Neural cell (in vitro differentiated cells): Measurements from ENCODE around the gene PLCB1.

Experiments
- CTCF ChIP-seq: fragments of 450-650 bp; IDR thresholded peaks from 2 replicates; pipeline ENCODE4 v1.5.1; 2014; ENCODE audit warnings: antibody characterized with exemption, mild to moderate bottlenecking, moderate library complexity; ENCODE audit not compliant: poor library complexity, severe bottlenecking
- EP300 ChIP-seq: fragments of 450-650 bp; conservative IDR thresholded peaks from 2 replicates; pipeline ENCODE4 v1.6.1; 2014; ENCODE audit warnings: antibody characterized with exemption, mild to moderate bottlenecking, moderate library complexity; ENCODE audit not compliant: poor library complexity, severe bottlenecking
- EZH2 ChIP-seq: fragments of 200-600, 300-800 bp; shearing (Covaris generic), sonication (generic); IDR thresholded peaks from 2 replicates; pipeline ENCODE4 v1.6.1; 2014; ENCODE audit warnings: antibody characterized with exemption, low read length, borderline replicate concordance, mild to moderate bottlenecking; ENCODE audit not compliant: insufficient read depth, poor library complexity, severe bottlenecking
- MXI1 ChIP-seq: fragments of 450-650 bp; conservative IDR thresholded peaks from 2 replicates; pipeline ENCODE4 v1.6.1; 2014; ENCODE audit warnings: antibody characterized with exemption, mild to moderate bottlenecking; ENCODE audit not compliant: poor library complexity, severe bottlenecking
- POLR2AphosphoS5 ChIP-seq: IDR thresholded peaks from 2 replicates; pipeline ENCODE4 v1.6.1; 2012
- RAD21 ChIP-seq: fragments of 450-650 bp; conservative IDR thresholded peaks from 2 replicates; pipeline ENCODE4 v1.6.1; 2014; ENCODE audit warnings: antibody characterized with exemption, mild to moderate bottlenecking, moderate library complexity
- SMC3 ChIP-seq: fragments of 450-650 bp; conservative IDR thresholded peaks from 2 replicates; pipeline ENCODE4 v1.6.1; 2014; ENCODE audit warnings: antibody characterized with exemption, mild to moderate bottlenecking, moderate library complexity; ENCODE audit not compliant: poor library complexity

GRCh38 chr20:8870652-8871051, 738.6 kb downstream of the PLCB1 start:
- no peak for TF ChIP-seq EP300
- no peak for TF ChIP-seq CTCF
- no peak for TF ChIP-seq POLR2AphosphoS5
- no peak for TF ChIP-seq EZH2
- no peak for TF ChIP-seq RAD21
- TF ChIP-seq MXI1, result no peak
- TF ChIP-seq SMC3, result no peak
